ENCODE results near the gene TRAIP. TPM values are rescaled to one million over a fixed set of nuclear protein-coding genes. Genes with fewer than 3 reads are reported as not detected.

Gene TRAIP
- total RNA-seq, 4 donors from 2014 or later: 0.84 to 1.4 (median 1.3) TPM; not detected in 1

GRCh38 chr3:49879721-49880120, 23.4 kb upstream of the TRAIP start:
- H3K9me3 ChIP-seq: no peaks in the 10 kb centered on the region
- no peaks in the 10 kb centered on the region for H3K27me3 ChIP-seq
- DNase-seq (ENCODE audit: extremely low spot score): no peak
- intact Hi-C loops (cut with DNase I): no loop called here
- H3K36me3 ChIP-seq: no peaks in the 10 kb centered on the region
- WGBS: 46% methylated on average over 2 of the region's 2 CpGs
- H3K27ac ChIP-seq (replicated peaks in 1 of 4): no peak overlapping the region
- H3K4me1 ChIP-seq: peaks cover 19 to 24% (median 23%) of the 10 kb centered on the region in 4 donors
- TF ChIP-seq, protein P1, sequence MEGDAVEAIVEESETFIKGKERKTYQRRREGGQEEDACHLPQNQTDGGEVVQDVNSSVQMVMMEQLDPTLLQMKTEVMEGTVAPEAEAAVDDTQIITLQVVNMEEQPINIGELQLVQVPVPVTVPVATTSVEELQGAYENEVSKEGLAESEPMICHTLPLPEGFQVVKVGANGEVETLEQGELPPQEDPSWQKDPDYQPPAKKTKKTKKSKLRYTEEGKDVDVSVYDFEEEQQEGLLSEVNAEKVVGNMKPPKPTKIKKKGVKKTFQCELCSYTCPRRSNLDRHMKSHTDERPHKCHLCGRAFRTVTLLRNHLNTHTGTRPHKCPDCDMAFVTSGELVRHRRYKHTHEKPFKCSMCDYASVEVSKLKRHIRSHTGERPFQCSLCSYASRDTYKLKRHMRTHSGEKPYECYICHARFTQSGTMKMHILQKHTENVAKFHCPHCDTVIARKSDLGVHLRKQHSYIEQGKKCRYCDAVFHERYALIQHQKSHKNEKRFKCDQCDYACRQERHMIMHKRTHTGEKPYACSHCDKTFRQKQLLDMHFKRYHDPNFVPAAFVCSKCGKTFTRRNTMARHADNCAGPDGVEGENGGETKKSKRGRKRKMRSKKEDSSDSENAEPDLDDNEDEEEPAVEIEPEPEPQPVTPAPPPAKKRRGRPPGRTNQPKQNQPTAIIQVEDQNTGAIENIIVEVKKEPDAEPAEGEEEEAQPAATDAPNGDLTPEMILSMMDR (IDR thresholded peaks at IDR 0.05): no peak
- TF ChIP-seq EP300 (IDR thresholded peaks at IDR 0.05) (no peak), POLR2AphosphoS5 (IDR thresholded peaks at IDR 0.05) (no peak), POLR2A (IDR thresholded peaks at IDR 0.05; ENCODE audit: low read depth) (no peak)
- no peak overlapping the region for H3K4me3 ChIP-seq

DNA sequence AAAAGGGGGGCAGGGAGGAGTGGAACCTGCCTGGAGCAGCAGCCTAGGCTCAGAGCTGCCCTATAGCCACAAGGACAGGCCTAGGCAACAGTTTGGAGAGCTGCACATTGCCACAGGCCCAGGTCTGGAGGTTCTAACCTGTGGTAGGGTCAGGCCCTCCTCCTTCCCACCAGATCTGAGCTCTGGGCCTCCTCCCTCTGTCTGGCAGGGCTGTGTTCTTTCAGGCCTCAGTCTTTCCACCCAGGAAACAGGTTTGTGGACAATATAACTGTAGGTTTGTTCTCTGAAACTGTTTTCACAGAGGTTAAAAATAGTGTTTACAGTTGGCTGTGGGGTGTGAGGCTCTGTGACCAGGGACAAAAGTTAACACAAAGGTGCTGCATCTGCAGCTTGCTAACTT, 22.3 kb upstream of the TRAIP start:
- H3K27ac ChIP-seq (replicated peaks in 1 of 4): no peak overlapping the region
- intact Hi-C loops (cut with DNase I): no loop called here
- H3K36me3 ChIP-seq: no peaks in the 10 kb centered on the region
- no peak overlapping the region for H3K4me3 ChIP-seq
- peaks cover 19 to 24% (median 23%) of the 10 kb centered on the region in 4 donors for H3K4me1 ChIP-seq
- TF ChIP-seq EP300 (IDR thresholded peaks at IDR 0.05) (no peak), POLR2AphosphoS5 (IDR thresholded peaks at IDR 0.05) (no peak), POLR2A (IDR thresholded peaks at IDR 0.05; ENCODE audit: low read depth) (no peak)
- TF ChIP-seq, protein P1 (IDR thresholded peaks at IDR 0.05): no peak
- DNase-seq (ENCODE audit: extremely low spot score): no peak
- no peaks in the 10 kb centered on the region for H3K27me3 ChIP-seq
- no peaks in the 10 kb centered on the region for H3K9me3 ChIP-seq

DNA sequence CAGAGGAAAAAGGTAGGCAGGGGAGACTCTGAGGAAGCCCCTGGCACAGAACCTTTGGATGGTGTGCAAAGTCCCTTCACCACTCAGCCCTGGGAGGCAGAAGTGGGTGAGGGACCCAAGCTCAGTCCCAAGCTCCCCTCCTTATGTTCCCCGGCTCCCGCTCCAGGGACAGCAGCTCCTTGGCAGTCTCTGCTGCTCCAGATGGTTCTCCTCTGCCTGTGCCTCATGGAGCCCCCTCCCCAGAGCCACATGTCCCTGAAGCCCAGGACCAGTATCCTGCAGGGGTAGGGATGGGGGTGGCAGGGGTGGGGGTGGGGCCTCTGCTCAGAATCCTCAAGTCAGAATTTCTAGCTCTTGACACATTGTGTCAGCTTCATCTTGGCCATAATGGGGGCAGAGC, 21.4 kb upstream of the TRAIP start:
- H3K9me3 ChIP-seq: no peaks in the 10 kb centered on the region
- WGBS: 72% methylated on average over 2 of the region's 2 CpGs
- peaks cover 19 to 24% (median 22%) of the 10 kb centered on the region in 4 donors for H3K4me1 ChIP-seq
- no peak for TF ChIP-seq EP300 (IDR thresholded peaks at IDR 0.05)
- TF ChIP-seq, protein P1 (IDR thresholded peaks at IDR 0.05): no peak
- TF ChIP-seq POLR2A (IDR thresholded peaks at IDR 0.05; ENCODE audit: low read depth): no peak
- no peak for TF ChIP-seq POLR2AphosphoS5 (IDR thresholded peaks at IDR 0.05)
- H3K27ac ChIP-seq (replicated peaks in 1 of 4): no peak overlapping the region
- H3K4me3 ChIP-seq: no peak overlapping the region
- no peaks in the 10 kb centered on the region for H3K27me3 ChIP-seq
- no peaks in the 10 kb centered on the region for H3K36me3 ChIP-seq
- no peak for DNase-seq (ENCODE audit: extremely low spot score)
- intact Hi-C loops (cut with DNase I): no loop called here

DNA sequence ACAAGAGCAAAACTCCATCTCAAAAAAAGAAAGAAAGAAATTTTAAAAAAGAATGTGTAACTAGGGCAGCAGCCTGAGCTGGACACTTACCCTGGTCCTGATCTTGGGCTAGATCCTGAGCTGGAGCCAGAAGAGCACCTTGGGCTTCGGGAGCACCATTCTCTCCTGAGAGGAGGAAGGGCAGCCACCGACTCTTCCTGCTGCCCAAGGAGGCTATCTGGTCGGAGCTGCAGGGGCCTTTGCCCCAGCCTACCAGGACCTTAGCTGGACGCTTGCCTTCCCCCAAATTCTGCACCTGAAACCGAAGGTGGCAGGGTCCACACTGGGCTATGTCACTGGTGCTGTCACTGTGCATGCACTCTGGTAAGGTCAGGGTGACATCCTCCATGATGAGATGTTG, 20.2 kb upstream of the TRAIP start:
- Histone ChIP-seq H3K27ac (replicated peaks in 1 of 4) (no peak overlapping the region), H3K4me3 (no peak overlapping the region), H3K9me3 (no peaks in the 10 kb centered on the region), H3K4me1 (peaks cover 7 to 13% (median 10%) of the 10 kb centered on the region in 4 donors), H3K36me3 (no peaks in the 10 kb centered on the region), H3K27me3 (peaks cover 0 to 8% (median under 1%) of the 10 kb centered on the region in 4 donors)
- 100% methylated on average over 4 of the region's 5 CpGs for WGBS
- TF ChIP-seq EP300 (IDR thresholded peaks at IDR 0.05) (no peak), POLR2AphosphoS5 (IDR thresholded peaks at IDR 0.05) (no peak)
- TF ChIP-seq, protein P1 (IDR thresholded peaks at IDR 0.05): no peak
- intact Hi-C loops (cut with DNase I): no loop called here
- DNase-seq (ENCODE audit: extremely low spot score): no peak

- no peak for TF ChIP-seq EP300 (IDR thresholded peaks at IDR 0.05)
- no peak for TF ChIP-seq POLR2AphosphoS5 (IDR thresholded peaks at IDR 0.05)
- no peak for TF ChIP-seq POLR2A (IDR thresholded peaks at IDR 0.05; ENCODE audit: low read depth)
- TF ChIP-seq, protein P1 (IDR thresholded peaks at IDR 0.05): no peak
- H3K9me3 ChIP-seq: no peaks in the 10 kb centered on the region
- WGBS: 95% methylated on average over 8 of the region's 8 CpGs
- peaks cover 0 to 37% (median 15%) of the 10 kb centered on the region in 4 donors for H3K27me3 ChIP-seq
- H3K4me1 ChIP-seq: peaks cover 10 to 16% (median 15%) of the 10 kb centered on the region in 4 donors
- intact Hi-C loops (cut with DNase I): no loop called here
- H3K27ac ChIP-seq (replicated peaks in 1 of 4): no peak overlapping the region
- no peak overlapping the region for H3K4me3 ChIP-seq
- DNase-seq (ENCODE audit: extremely low spot score): no peak
- H3K36me3 ChIP-seq: no peaks in the 10 kb centered on the region
These were observed 17.3 kb upstream of the TRAIP start for GRCh38 chr3:49873623-49874022.
